GM12878 (cell line): ENCODE results near the gene FUT7. TPM values are rescaled to one million over a fixed set of nuclear protein-coding genes. Genes with fewer than 3 reads are reported as not detected.
A peak's percentile ranks its signal among the peaks of the same experiment; 100 is the strongest.

Experiments
- ATAC-seq: fragments of 200-7000 bp; cut with Tn5 transposase; 3 replicates; pipeline ENCODE4 v1.9.1; 2020; ENCODE audit warnings: mild to moderate bottlenecking, moderate library complexity
- BruUV-seq: library from RNA; stranded (reverse); fragments of 400-500 nt; replicated peaks from 2 replicates; lab custom pipeline; 2021; lab: Mats Ljungman, UMichigan
- CTCF ChIA-PET: fragments of 300-600 bp; sonication (Branson Sonifier 250); formaldehyde crosslinking; extraction: SDS; loops from one replicate; lab custom pipeline; 2021; ENCODE audit warnings: inconsistent platforms; lab: Yijun Ruan, JAX
- POLR2A ChIA-PET: fragments of 350-600 bp; formaldehyde crosslinking; extraction: SDS; loops from one replicate; lab custom pipeline; 2021; ENCODE audit warnings: inconsistent platforms; lab: Charles Lee
- RAD21 ChIA-PET: fragments of 300-600 bp; sonication (Branson Sonifier 250); formaldehyde crosslinking; loops from one replicate; lab custom pipeline; 2023; ENCODE audit warnings: antibody characterized with exemption; ENCODE audit not compliant: unreplicated experiment; lab: Charles Lee
- SMC1A ChIA-PET: fragments of 300-600 bp; sonication (Branson Sonifier 250); formaldehyde crosslinking; loops from one replicate; lab custom pipeline; 2023; ENCODE audit not compliant: unreplicated experiment, uncharacterized antibody; lab: Charles Lee
- DNase-seq: peaks from one replicate; pipeline ENCODE4 v3.0.0-alpha.2; 2011; ENCODE audit warnings: low read depth, low spot score
- FAIRE-seq: peaks from 3 replicates; lab custom pipeline; 2011; peaks lifted over from hg19 to GRCh38; lab: Jason Lieb, UNC
- H2AFZ ChIP-seq: 2 replicates; pipeline ENCODE4 v1.6.0; 2011; ENCODE audit warnings: low read depth, low read length, control low read depth; ENCODE audit not compliant: control insufficient read depth
- H3K27ac ChIP-seq: 2 replicates; pipeline ENCODE4 v1.5.1; 2011; ENCODE audit warnings: control low read depth; ENCODE audit not compliant: control insufficient read depth, insufficient read depth
- H3K27me3 ChIP-seq, 2 experiments: replicated peaks in 1 of 2; 2 replicates each; pipeline versions ENCODE4 v1.6.0 to v1.6.1; 2011; ENCODE audit warnings: low read length in 1 of 2; ENCODE audit not compliant: control insufficient read depth in 2 of 2, insufficient read depth in 2 of 2
- H3K36me3 ChIP-seq, 2 experiments: 2 replicates each; pipeline ENCODE4 v1.5.1; 2011; ENCODE audit warnings: low read length in 1 of 2; ENCODE audit not compliant: control insufficient read depth in 2 of 2, insufficient read depth in 2 of 2
- H3K4me1 ChIP-seq: 2 replicates; pipeline ENCODE4 v1.6.1; 2011; ENCODE audit warnings: mild to moderate bottlenecking, low read length, moderate library complexity, mixed read lengths; ENCODE audit not compliant: control insufficient read depth, insufficient read depth
- H3K4me2 ChIP-seq: 2 replicates; pipeline ENCODE4 v1.6.0; 2011; ENCODE audit warnings: control low read depth; ENCODE audit not compliant: control insufficient read depth, insufficient read depth
- H3K4me3 ChIP-seq: fragments of 200-600 bp; sonication (generic); 2 replicates; pipeline ENCODE4 v1.5.1; 2016
- H3K79me2 ChIP-seq: 2 replicates; pipeline ENCODE4 v1.6.0; 2011; ENCODE audit warnings: low read length; ENCODE audit not compliant: control insufficient read depth, insufficient read depth
- H3K9ac ChIP-seq: 2 replicates; pipeline ENCODE4 v1.8.0; 2011; ENCODE audit warnings: low read length, control low read depth, mixed read lengths; ENCODE audit not compliant: control insufficient read depth, insufficient read depth
- H3K9me3 ChIP-seq: replicated peaks from 3 replicates; pipeline ENCODE4 v1.5.1; 2011; ENCODE audit warnings: mild to moderate bottlenecking, low read length; ENCODE audit not compliant: control insufficient read depth, insufficient read depth
- H4K20me1 ChIP-seq: 2 replicates; pipeline ENCODE4 v1.6.0; 2011; ENCODE audit not compliant: control insufficient read depth, insufficient read depth
- BHLHE40 ChIP-seq, 2 experiments: fragments of 450-650 bp in 1 of 2; IDR thresholded peaks; 2 replicates each; pipeline ENCODE4 v1.6.1; 2011 to 2017; ENCODE audit warnings: low read depth in 2 of 2, borderline replicate concordance in 1 of 2, improper control_type of control experiment in 1 of 2, low read length in 1 of 2, mild to moderate bottlenecking in 1 of 2
- CREM ChIP-seq: IDR thresholded peaks from 2 replicates; pipeline ENCODE4 v1.6.1; 2014; ENCODE audit warnings: antibody characterized with exemption, low read depth
- CTCF ChIP-seq, 3 experiments: IDR thresholded peaks in 2 of 3; conservative IDR thresholded peaks in 1 of 3; 2 replicates each; pipeline ENCODE4 v1.5.1; 2011; ENCODE audit warnings: low read depth in 3 of 3, low read length in 3 of 3, mild to moderate bottlenecking in 3 of 3, control low read depth in 2 of 3, moderate library complexity in 2 of 3, inconsistent platforms in 1 of 3, mixed read lengths in 1 of 3; ENCODE audit not compliant: control insufficient read depth in 2 of 3, insufficient read depth in 1 of 3; ENCODE audit errors: extremely low read depth in 1 of 3
- GABPA ChIP-seq: IDR thresholded peaks from 2 replicates; pipeline ENCODE4 v1.6.1; 2014; ENCODE audit warnings: antibody characterized with exemption, low read depth, mild to moderate bottlenecking, inconsistent platforms
- HSF1 ChIP-seq: fragments of 150-350 bp; IDR thresholded peaks from 2 replicates; pipeline ENCODE4 v1.6.1; 2014; ENCODE audit warnings: mild to moderate bottlenecking, low read depth, low read length
- NR2C1 ChIP-seq: fragments of 450-650 bp; IDR thresholded peaks from 2 replicates; pipeline ENCODE4 v1.6.1; 2017; ENCODE audit warnings: antibody characterized with exemption, mild to moderate bottlenecking, moderate library complexity
- NR2C2 ChIP-seq: IDR thresholded peaks from 2 replicates; pipeline ENCODE4 v1.6.1; 2011; ENCODE audit warnings: borderline replicate concordance, low read depth; ENCODE audit not compliant: control insufficient read depth, insufficient read length
- PRDM15 ChIP-seq: fragments of 450-650 bp; formaldehyde crosslinking; IDR thresholded peaks from 2 replicates; pipeline ENCODE4 v1.4.0; 2020; ENCODE audit warnings: mild to moderate bottlenecking, moderate library complexity
- RB1 ChIP-seq: fragments of 450-650 bp; formaldehyde crosslinking; IDR thresholded peaks from 2 replicates; pipeline ENCODE4 v1.6.1; 2017; ENCODE audit warnings: mild to moderate bottlenecking, borderline replicate concordance
- SIN3A ChIP-seq: IDR thresholded peaks from 2 replicates; pipeline ENCODE4 v1.6.1; 2012; ENCODE audit warnings: low read depth, low read length, improper control_type of control experiment
- SMC3 ChIP-seq: IDR thresholded peaks from 2 replicates; pipeline ENCODE4 v1.6.1; 2011; ENCODE audit warnings: low read length, improper control_type of control experiment, borderline replicate concordance
- SPI1 ChIP-seq: IDR thresholded peaks from 2 replicates; pipeline ENCODE4 v1.6.1; 2011; ENCODE audit warnings: low read depth, mild to moderate bottlenecking, low read length, moderate library complexity, borderline replicate concordance; ENCODE audit not compliant: insufficient read depth
- STAT3 ChIP-seq: IDR thresholded peaks from 2 replicates; pipeline ENCODE4 v1.6.1; 2011; ENCODE audit warnings: low read depth, low read length, improper control_type of control experiment
- WGBS: methylation state at CpG from one replicate; pipeline ENCODE4 v1.1.6; 2016; ENCODE audit warnings: low lambda C conversion rate; ENCODE audit not compliant: insufficient replicate concordance, insufficient coverage; ENCODE audit errors: missing lambda C conversion rate; 5-methylcytosine and 5-hydroxymethylcytosine counted together
- in situ Hi-C: fragments of 300-500 bp; cut with MboI; formaldehyde crosslinking; loops from 9 replicates; pipeline ENCODE4 v1.14.3; 2018; ENCODE audit warnings: mixed read lengths
- intact Hi-C: fragments of 100-400 bp; cut with micrococcal nuclease; formaldehyde crosslinking; loops from one replicate; pipeline ENCODE4 v1.14.2; 2022; ENCODE audit not compliant: unreplicated experiment
- polyA plus RNA-seq, 11 experiments: library from polyadenylated mRNA; depleted of rRNA in 4 of 11; unstranded in 6 of 11; stranded (reverse) in 5 of 11; fragments of >200 nt; fragmentation: Nextera tagmentation in 4 of 11; fragmentation: Illumina TruSeq in 1 of 11; extraction: Ambion mirVana in 4 of 11; extraction: Trizol in 1 of 11; gene quantifications; 1 replicate in 1 of 11; 2 replicates in 10 of 11; pipeline versions ENCODE4 v1.2.1 to v1.2.3, GENCODE V29; 2011 to 2016; ENCODE audit warnings: inconsistent platforms in 2 of 11, missing spikeins in 2 of 11, low read depth in 1 of 11
- total RNA-seq, 4 experiments: library from RNA; depleted of rRNA in 3 of 4; stranded (reverse); fragments of >200 nt in 3 of 4; fragmentation: Illumina TruSeq in 1 of 4; extraction: Trizol in 1 of 4; gene quantifications; 2 replicates each; pipeline versions ENCODE4 v1.2.1 to v1.2.3, GENCODE V29; 2013 to 2021

Gene FUT7
- total and polyA plus RNA-seq, 10 of the 15 experiments (the other 5 are each of a cell fraction or from before 2014, with no cell fraction given) = 0.04 to 0.62 (median 0.20) TPM; not detected in 2

GRCh38 chr9:137064880-137065164 lies 32.9 kb upstream of the FUT7 start (continued):
- TF ChIP-seq RB1 (no peak), SIN3A (no peak), GABPA (no peak), NR2C2 (no peak), NR2C1 (no peak), PRDM15 (no peak)

DNA sequence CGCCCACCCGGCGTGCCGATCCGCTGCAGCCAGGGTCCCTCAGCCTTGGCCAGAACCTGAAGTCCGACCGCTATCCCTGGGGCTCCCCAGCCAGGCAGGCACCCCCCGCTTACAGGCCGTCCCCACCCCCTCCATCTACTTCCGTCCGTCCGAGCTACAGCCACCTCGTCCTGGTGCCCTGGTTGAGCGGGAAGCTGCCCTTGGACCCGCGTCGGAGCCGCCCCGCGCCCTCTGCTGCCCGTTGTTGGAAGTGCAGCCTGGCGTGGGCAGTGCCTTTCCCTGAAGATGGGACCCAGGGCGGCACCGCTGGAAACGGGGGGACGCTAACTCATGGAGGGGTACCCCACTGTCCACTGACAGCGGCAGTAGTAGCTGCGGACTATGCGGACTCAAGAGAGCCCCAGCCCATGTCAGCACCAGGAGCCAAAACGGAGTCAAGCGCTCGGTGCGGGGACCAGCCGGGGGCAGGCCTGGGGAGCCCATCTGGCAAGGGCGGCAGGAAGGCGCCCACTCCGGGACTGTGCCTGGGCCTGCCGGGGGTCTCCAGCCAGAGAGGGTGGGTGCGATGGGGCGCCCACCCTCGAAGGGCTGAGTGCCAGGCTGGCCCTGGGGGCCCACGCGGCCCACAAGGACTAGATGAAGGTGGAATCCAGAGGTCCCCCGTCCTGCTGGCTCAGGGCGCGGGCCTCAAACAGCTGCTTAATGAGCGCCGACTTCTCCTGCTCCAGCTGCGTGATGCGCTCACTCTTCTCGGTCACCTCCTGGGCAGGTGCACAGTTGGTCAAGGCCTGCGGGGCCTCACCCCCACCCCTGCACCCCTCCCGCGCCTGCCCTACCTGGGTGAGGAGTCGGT lies 32.4 kb upstream of the FUT7 start:
- Histone ChIP-seq H3K4me1 (peaks cover 15% of the 10 kb centered on the region), H3K9ac (no peak overlapping the region), H4K20me1 (no peaks in the 10 kb centered on the region), H3K79me2 (peaks cover 3% of the 10 kb centered on the region), H3K4me2 (no peak overlapping the region), H2AFZ (no peak overlapping the region), H3K27me3 (no peaks in the 10 kb centered on the region), H3K27ac (no peak overlapping the region), H3K36me3 (no peaks in the 10 kb centered on the region; a peak in 2 of 4 replicates), H3K9me3 (no peaks in the 10 kb centered on the region), H3K4me3 (no peak overlapping the region)
- DNase-seq = no peak
- WGBS = 54% methylated on average over 52 of the region's 55 CpGs
- in situ Hi-C loops = no loop called here
- FAIRE-seq = no peak
- SMC1A ChIA-PET = interaction anchor here (1.0 to 1.2 kb wide), 3 partner anchors 29 to 117 kb away, joined by 3 to 4 read pairs (median 3); no protein-coding TSS in a partner anchor
- ATAC-seq = peak; percentile 49
- CTCF ChIA-PET = interaction anchor here (0.6 to 6.4 kb wide), 16 partner anchors 9 to 276 kb away, joined by 3 to 81 read pairs (median 4); partner anchors contain the start of genes MAN1B1 and NPDC1
- intact Hi-C loops = loop anchor here (1.0 kb wide), 2 partner anchors 15 to 277 kb away; no protein-coding TSS in a partner anchor
- RAD21 ChIA-PET = interaction anchor here (1.0 to 3.1 kb wide), 3 partner anchors 15 to 87 kb away, joined by 6 to 18 read pairs (median 6); partner anchors contain the start of gene NPDC1
- POLR2A ChIA-PET = no interaction called here
- no TSS peak for BruUV-seq
- TF ChIP-seq HSF1 (no peak), CTCF (IDR thresholded peaks at IDR 0.05 in 2 of 3, conservative IDR thresholded peaks at IDR 0.05 in 1 of 3; ENCODE audit: control insufficient read depth in 2 of 3, extremely low read depth in 1 of 3, insufficient read depth in 1 of 3, low read depth in 3 of 3, low read length in 3 of 3) (peak; percentile 78 to 96 (median 85)), CREM (0 out of 2 replicates have a peak, but pooled peaks have one; percentile 18), STAT3 (no peak), SMC3 (peak; percentile 68), BHLHE40 (IDR thresholded peaks at IDR 0.05; ENCODE audit: borderline replicate concordance in 1 of 2, low read depth in 2 of 2, low read length in 1 of 2) (0 out of 4 replicates have a peak, but pooled peaks of 1 of the 2 experiments have one; percentile 7), SPI1 (no peak)
